H9 (cell line): ENCODE measurements around the gene MAD2L1. TPM values are rescaled to one million over a fixed set of nuclear protein-coding genes. Genes with fewer than 3 reads are reported as not detected.

Source experiments
- DNase-seq: peaks from one replicate; pipeline ENCODE4 v3.0.0-alpha.2; 2017
- H2AFZ ChIP-seq: one replicate; pipeline ENCODE4 v1.6.1; 2013; ENCODE audit warnings: mild to moderate bottlenecking, low read length, control low read depth, moderate library complexity
- H2AK5ac ChIP-seq: 2 replicates; pipeline ENCODE4 v1.6.1; 2013; ENCODE audit warnings: low read length, control low read depth, mixed read lengths; ENCODE audit not compliant: insufficient read length
- H2BK120ac ChIP-seq: one replicate; pipeline ENCODE4 v1.6.1; 2013; ENCODE audit warnings: low read depth, mild to moderate bottlenecking, low read length, control low read depth, inconsistent platforms; ENCODE audit not compliant: poor library complexity, severe bottlenecking
- H2BK12ac ChIP-seq: 2 replicates; pipeline ENCODE4 v1.6.1; 2013; ENCODE audit warnings: low read length, control low read depth, mixed read lengths, low read depth; ENCODE audit not compliant: insufficient read length
- H2BK15ac ChIP-seq: 2 replicates; pipeline ENCODE4 v1.6.1; 2013; ENCODE audit warnings: low read depth, low read length, control low read depth
- H2BK20ac ChIP-seq: one replicate; pipeline ENCODE4 v1.6.1; 2013; ENCODE audit warnings: low read depth, mild to moderate bottlenecking, low read length, control low read depth, inconsistent platforms; ENCODE audit not compliant: poor library complexity, severe bottlenecking
- H2BK5ac ChIP-seq: 2 replicates; pipeline ENCODE4 v1.6.1; 2013; ENCODE audit warnings: low read length, control low read depth, mixed read lengths; ENCODE audit not compliant: insufficient read length
- H3K14ac ChIP-seq: 2 replicates; pipeline ENCODE4 v1.6.1; 2013; ENCODE audit warnings: low read length, control low read depth; ENCODE audit not compliant: insufficient read depth
- H3K18ac ChIP-seq: 2 replicates; pipeline ENCODE4 v1.6.1; 2013; ENCODE audit warnings: low read depth, mild to moderate bottlenecking, mixed read lengths, low read length, control low read depth; ENCODE audit not compliant: insufficient read length
- H3K23ac ChIP-seq: 2 replicates; pipeline ENCODE4 v1.6.1; 2013; ENCODE audit warnings: low read length, control low read depth, mixed read lengths, low read depth; ENCODE audit not compliant: insufficient read length
- H3K23me2 ChIP-seq: 2 replicates; pipeline ENCODE4 v1.6.1; 2013; ENCODE audit warnings: low read depth, mild to moderate bottlenecking, mixed read lengths, low read length, control low read depth; ENCODE audit not compliant: insufficient read length, poor library complexity, severe bottlenecking
- H3K27ac ChIP-seq: 2 replicates; pipeline ENCODE4 v1.5.1; 2013; ENCODE audit warnings: low read length, control low read depth, mixed read lengths, low read depth; ENCODE audit not compliant: insufficient read length
- H3K27me3 ChIP-seq: 2 replicates; pipeline ENCODE4 v1.6.1; 2013; ENCODE audit warnings: low read length, control low read depth, inconsistent platforms; ENCODE audit not compliant: insufficient read depth
- H3K4ac ChIP-seq: 2 replicates; pipeline ENCODE4 v1.6.1; 2013; ENCODE audit warnings: low read depth, mild to moderate bottlenecking, control low read depth, inconsistent platforms, low read length, moderate library complexity
- H3K4me1 ChIP-seq: 2 replicates; pipeline ENCODE4 v1.6.1; 2013; ENCODE audit warnings: low read length, control low read depth, inconsistent platforms; ENCODE audit not compliant: insufficient read depth
- H3K4me2 ChIP-seq: 2 replicates; pipeline ENCODE4 v1.6.1; 2013; ENCODE audit warnings: low read length, control low read depth, mixed read lengths; ENCODE audit not compliant: insufficient read length, insufficient read depth
- H3K56ac ChIP-seq: 2 replicates; pipeline ENCODE4 v1.6.1; 2013; ENCODE audit warnings: low read depth, mild to moderate bottlenecking, mixed read lengths, low read length, control low read depth; ENCODE audit not compliant: insufficient read length
- H3K79me1 ChIP-seq: 2 replicates; pipeline ENCODE4 v1.6.1; 2013; ENCODE audit warnings: low read depth, mild to moderate bottlenecking, moderate library complexity, low read length, control low read depth, inconsistent platforms; ENCODE audit not compliant: insufficient read depth, poor library complexity, severe bottlenecking
- H3K79me2 ChIP-seq: 2 replicates; pipeline ENCODE4 v1.6.1; 2013; ENCODE audit warnings: low read length, control low read depth, inconsistent platforms; ENCODE audit not compliant: insufficient read depth
- H3K9ac ChIP-seq: 2 replicates; pipeline ENCODE4 v1.6.1; 2013; ENCODE audit warnings: low read length, control low read depth, mixed read lengths; ENCODE audit not compliant: insufficient read length; ENCODE audit errors: extremely low read depth
- H3K9me3 ChIP-seq: one replicate; pipeline ENCODE4 v1.6.1; 2013; ENCODE audit warnings: low read depth, low read length, inconsistent platforms; ENCODE audit not compliant: control insufficient read depth
- H3T11ph ChIP-seq: one replicate; pipeline ENCODE4 v1.6.1; 2013; ENCODE audit warnings: mild to moderate bottlenecking, low read length, control low read depth, inconsistent platforms
- H4K20me1 ChIP-seq: one replicate; pipeline ENCODE4 v1.6.1; 2013; ENCODE audit not compliant: control insufficient read depth, insufficient read length, insufficient read depth
- H4K5ac ChIP-seq: 2 replicates; pipeline ENCODE4 v1.6.1; 2013; ENCODE audit warnings: low read depth, mild to moderate bottlenecking, mixed read lengths, low read length, control low read depth; ENCODE audit not compliant: insufficient read length
- H4K8ac ChIP-seq: replicated peaks from 2 replicates; pipeline ENCODE4 v1.6.1; 2013; ENCODE audit warnings: low read length, control low read depth, mixed read lengths, low read depth; ENCODE audit not compliant: insufficient read length
- H4K91ac ChIP-seq: 2 replicates; pipeline ENCODE4 v1.6.1; 2013; ENCODE audit warnings: low read depth, mild to moderate bottlenecking, moderate library complexity, mixed read lengths, low read length, control low read depth; ENCODE audit not compliant: insufficient read length
- H3K27ac Mint-ChIP-seq, 3 experiments: 2 replicates in 2 of 3; 3 replicates in 1 of 3; pipeline ENCODE4 v1.8.0; 2020 to 2021; ENCODE audit warnings: mixed read lengths in 3 of 3, mild to moderate bottlenecking in 1 of 3, moderate library complexity in 1 of 3
- H3K27me3 Mint-ChIP-seq: 2 replicates; pipeline ENCODE4 v1.8.0; 2021; ENCODE audit warnings: low read depth, mild to moderate bottlenecking, moderate library complexity, mixed read lengths
- H3K36me3 Mint-ChIP-seq, 3 experiments: 2 replicates in 2 of 3; 3 replicates in 1 of 3; pipeline ENCODE4 v1.8.0; 2020 to 2021; ENCODE audit warnings: low read depth in 3 of 3, mixed read lengths in 3 of 3; ENCODE audit not compliant: insufficient read depth in 1 of 3
- H3K4me1 Mint-ChIP-seq, 2 experiments: 2 replicates each; pipeline ENCODE4 v1.8.0; 2020; ENCODE audit warnings: mixed read lengths in 2 of 2
- H3K4me3 Mint-ChIP-seq, 2 experiments: 2 replicates in 1 of 2; 3 replicates in 1 of 2; pipeline ENCODE4 v1.8.0; 2020 to 2021; ENCODE audit warnings: mild to moderate bottlenecking in 2 of 2, mixed read lengths in 2 of 2, moderate library complexity in 1 of 2
- H3K9me3 Mint-ChIP-seq, 2 experiments: 2 replicates in 1 of 2; 3 replicates in 1 of 2; pipeline ENCODE4 v1.8.0; 2020; ENCODE audit warnings: mild to moderate bottlenecking in 2 of 2, mixed read lengths in 2 of 2, moderate library complexity in 1 of 2
- total RNA-seq: library from RNA; stranded (reverse); gene quantifications from 2 replicates; pipeline ENCODE4 v1.2.1, GENCODE V29; 2021
- TF ChIP-seq, protein P1 (sequence below): fragments of 200-600 bp; sonication (generic); conservative IDR thresholded peaks from 3 replicates; pipeline ENCODE4 v1.8.0; 2021; ENCODE audit warnings: antibody characterized with exemption, mild to moderate bottlenecking

Gene MAD2L1
- total RNA-seq, 1 experiment from 2014 or later = 87.2 TPM

GRCh38 chr4:120056246-120056645 is 10.4 kb downstream of the MAD2L1 start:
- Mint-ChIP-seq H3K9me3 (no peaks in the 10 kb centered on the region), H3K27me3 (no peaks in the 10 kb centered on the region), H3K4me3 (no peak overlapping the region), H3K4me1 (no peaks in the 10 kb centered on the region), H3K27ac (no peak overlapping the region), H3K36me3 (peaks cover 24 to 49% (median 39%) of the 10 kb centered on the region in 3 experiments; a peak in 6 of 7 replicates)
- no peaks in the 10 kb centered on the region for H3K79me2 ChIP-seq
- no peaks in the 10 kb centered on the region for H3K4me1 ChIP-seq
- DNase-seq = no peak
- no peak overlapping the region for H2BK120ac ChIP-seq
- H3K23me2 ChIP-seq = no peaks in the 10 kb centered on the region
- no peak overlapping the region for H3K9ac ChIP-seq
- H2AFZ ChIP-seq = no peak overlapping the region
- H2BK12ac ChIP-seq = no peak overlapping the region
- H2BK15ac ChIP-seq = no peak overlapping the region
- H3K4ac ChIP-seq = no peak overlapping the region
- no peak overlapping the region for H3K56ac ChIP-seq
- H3K27me3 ChIP-seq = no peaks in the 10 kb centered on the region
- H2BK20ac ChIP-seq = no peak overlapping the region
- no peak overlapping the region for H3K4me2 ChIP-seq
- no peaks in the 10 kb centered on the region for H4K20me1 ChIP-seq
- no peak overlapping the region for H4K5ac ChIP-seq
- TF ChIP-seq, protein P1, sequence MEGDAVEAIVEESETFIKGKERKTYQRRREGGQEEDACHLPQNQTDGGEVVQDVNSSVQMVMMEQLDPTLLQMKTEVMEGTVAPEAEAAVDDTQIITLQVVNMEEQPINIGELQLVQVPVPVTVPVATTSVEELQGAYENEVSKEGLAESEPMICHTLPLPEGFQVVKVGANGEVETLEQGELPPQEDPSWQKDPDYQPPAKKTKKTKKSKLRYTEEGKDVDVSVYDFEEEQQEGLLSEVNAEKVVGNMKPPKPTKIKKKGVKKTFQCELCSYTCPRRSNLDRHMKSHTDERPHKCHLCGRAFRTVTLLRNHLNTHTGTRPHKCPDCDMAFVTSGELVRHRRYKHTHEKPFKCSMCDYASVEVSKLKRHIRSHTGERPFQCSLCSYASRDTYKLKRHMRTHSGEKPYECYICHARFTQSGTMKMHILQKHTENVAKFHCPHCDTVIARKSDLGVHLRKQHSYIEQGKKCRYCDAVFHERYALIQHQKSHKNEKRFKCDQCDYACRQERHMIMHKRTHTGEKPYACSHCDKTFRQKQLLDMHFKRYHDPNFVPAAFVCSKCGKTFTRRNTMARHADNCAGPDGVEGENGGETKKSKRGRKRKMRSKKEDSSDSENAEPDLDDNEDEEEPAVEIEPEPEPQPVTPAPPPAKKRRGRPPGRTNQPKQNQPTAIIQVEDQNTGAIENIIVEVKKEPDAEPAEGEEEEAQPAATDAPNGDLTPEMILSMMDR = no peak; the same call in 2 of the 3 replicates
- no peak overlapping the region for H3T11ph ChIP-seq
- H3K79me1 ChIP-seq = no peaks in the 10 kb centered on the region
- H3K18ac ChIP-seq = no peak overlapping the region
- no peak overlapping the region for H4K8ac ChIP-seq
- H2BK5ac ChIP-seq = no peak overlapping the region
- no peak overlapping the region for H4K91ac ChIP-seq
- no peak overlapping the region for H2AK5ac ChIP-seq
- no peak overlapping the region for H3K23ac ChIP-seq
- no peak overlapping the region for H3K27ac ChIP-seq
- H3K14ac ChIP-seq = no peak overlapping the region
- H3K9me3 ChIP-seq = no peaks in the 10 kb centered on the region
